K562 (cell line): ENCODE data around the gene PRMT6. TPM values are rescaled to one million over a fixed set of nuclear protein-coding genes. Genes with fewer than 3 reads are reported as not detected.
A peak's percentile ranks its signal among the peaks of the same experiment; 100 is the strongest.

Source experiments
- CBFA2T2 ChIP-seq: fragments of 450-650 bp; conservative IDR thresholded peaks from 2 replicates; pipeline ENCODE4 v1.6.1; 2017; ENCODE audit warnings: mild to moderate bottlenecking
- FOXK1 ChIP-seq: sonication (generic); formaldehyde crosslinking; IDR thresholded peaks from 2 replicates; pipeline ENCODE4 v1.8.0; 2022; ENCODE audit warnings: missing genetic modification reagents, mild to moderate bottlenecking, borderline replicate concordance
- MAFK ChIP-seq: IDR thresholded peaks from 2 replicates; pipeline ENCODE4 v1.6.1; 2011; ENCODE audit warnings: low read length, improper control_type of control experiment
- MGA ChIP-seq: fragments of 450-650 bp; IDR thresholded peaks from 2 replicates; pipeline ENCODE4 v1.6.1; 2016; ENCODE audit warnings: mild to moderate bottlenecking, moderate library complexity
- PREB ChIP-seq: sonication (generic); formaldehyde crosslinking; IDR thresholded peaks from 2 replicates; pipeline ENCODE4 v1.8.1; 2023; ENCODE audit warnings: mild to moderate bottlenecking, missing genetic modification reagents
- SMARCB1 ChIP-seq: IDR thresholded peaks from 2 replicates; pipeline ENCODE4 v1.6.1; 2011; ENCODE audit warnings: improper control_type of control experiment, low read depth; ENCODE audit not compliant: insufficient read length
- TCF7L2 ChIP-seq: fragments of 150-350 bp; IDR thresholded peaks from 2 replicates; pipeline ENCODE4 v1.6.1; 2016; ENCODE audit warnings: low read depth, mild to moderate bottlenecking, low read length, moderate library complexity
- THRAP3 ChIP-seq: fragments of 450-650 bp; IDR thresholded peaks from 2 replicates; pipeline ENCODE4 v1.6.1; 2016; ENCODE audit warnings: mild to moderate bottlenecking, inconsistent platforms, borderline replicate concordance
- ZNF639 ChIP-seq, 2 experiments: fragments of 200-800 bp in 1 of 2; sonication (Bioruptor generic) in 1 of 2; sonication (generic) in 1 of 2; formaldehyde crosslinking in 1 of 2; IDR thresholded peaks in 1 of 2; conservative IDR thresholded peaks in 1 of 2; 2 replicates each; pipeline versions ENCODE4 v1.5.0 to v1.6.1; 2016 to 2020; ENCODE audit warnings: missing compliant biosample characterization in 1 of 2, missing genetic modification characterization in 1 of 2, missing genetic modification reagents in 1 of 2
- ZNF655 ChIP-seq: fragments of 250-450 bp; sonication (Bioruptor Pico); IDR thresholded peaks from 2 replicates; pipeline ENCODE4 v1.5.0; 2021
- ZNF79 ChIP-seq: fragments of 250-450 bp; sonication (Bioruptor Pico); IDR thresholded peaks from 2 replicates; pipeline ENCODE4 v1.4.0; 2020; ENCODE audit warnings: low read depth, mild to moderate bottlenecking, moderate library complexity
- polyA plus RNA-seq, 8 experiments: library from polyadenylated mRNA; depleted of rRNA in 4 of 8; stranded (reverse) in 5 of 8; unstranded in 3 of 8; fragments of >200 nt; fragmentation: Nextera tagmentation in 2 of 8; fragmentation: Illumina TruSeq in 1 of 8; extraction: Ambion mirVana in 2 of 8; extraction: Trizol in 1 of 8; gene quantifications; 2 replicates each; pipeline versions ENCODE4 v1.2.1 to v1.2.3, GENCODE V29; 2011 to 2014; ENCODE audit warnings: inconsistent platforms in 1 of 8, missing spikeins in 1 of 8
- total RNA-seq, 7 experiments: library from RNA; depleted of rRNA in 6 of 7; stranded (reverse); fragments of >200 nt in 6 of 7; fragmentation: Illumina TruSeq in 2 of 7; extraction: Trizol in 2 of 7; gene quantifications; 2 replicates each; pipeline versions ENCODE4 v1.2.1 to v1.2.3, GENCODE V29; 2011 to 2021; ENCODE audit warnings: low replicate concordance in 1 of 7

PRMT6 gene
- total and polyA plus RNA-seq, 9 of the 15 experiments (the other 6 are each of a cell fraction or from before 2014, with no cell fraction given) = 6.1 to 36.9 (median 29.4) TPM

GRCh38 chr1:107056426-107057196, at the start of gene PRMT6 (continued):
- TF ChIP-seq ZNF639 (CRISPR knock-in tag; conservative IDR thresholded peaks at IDR 0.05 in 1 of 2, IDR thresholded peaks at IDR 0.05 in 1 of 2) (peak in 1 of 2 experiments; percentile 59; a peak in 1 of 4 replicates), THRAP3 (no peak), SMARCB1 (no peak), CBFA2T2 (no peak), ZNF79 (0 out of 2 replicates have a peak, but pooled peaks have one; percentile 18), PREB (CRISPR knock-in tag) (peak; percentile 83; the same call in 1 of the 2 replicates), MAFK (no peak), TCF7L2 (no peak), FOXK1 (CRISPR knock-in tag) (0 out of 2 replicates have a peak, but pooled peaks have one; percentile 68), MGA (peak; percentile 73; the same call in 1 of the 2 replicates), ZNF655 (CRISPR knock-in tag) (no peak)
